GM10248 (cell line): Measurements from ENCODE around the gene NFE2L1.

Experiments
- CTCF ChIA-PET: fragments of 300-600 bp; sonication (Branson Sonifier 250); formaldehyde crosslinking; extraction: SDS; loops from one replicate; lab custom pipeline; 2021; ENCODE audit warnings: antibody characterized with exemption; lab: Yijun Ruan, JAX
- POLR2A ChIA-PET: fragments of 350-650 bp; sonication (Branson Sonifier 250); formaldehyde crosslinking; extraction: SDS; loops from one replicate; lab custom pipeline; 2020; ENCODE audit warnings: antibody characterized with exemption; lab: Yijun Ruan, JAX
- DNase-seq: peaks from one replicate; pipeline ENCODE4 v3.0.0; 2012; ENCODE audit errors: extremely low spot score
- CTCF ChIP-seq: IDR thresholded peaks from 2 replicates; pipeline ENCODE4 v1.5.1; 2012; ENCODE audit warnings: mild to moderate bottlenecking, low read depth; ENCODE audit errors: extremely low read depth, missing control alignments, control extremely low read depth

The NFE2L1 gene

GRCh38 chr17:48025904-48026501 is 22.2 kb upstream of the NFE2L1 start:
- peak; percentile 12 for TF ChIP-seq CTCF
- POLR2A ChIA-PET: interaction anchor here (1.0 kb wide), 1 partner anchor 23 kb away, joined by 5 read pairs; the partner anchor contains the start of gene NFE2L1
- no peak for DNase-seq
- CTCF ChIA-PET: interaction anchor here (0.6 to 7.4 kb wide), 67 partner anchors 8 to 853 kb away, joined by 3 to 195 read pairs (median 4); partner anchors contain the start of genes CBX1, CDK5RAP3, HOXB5 and HOXB8

GRCh38 chr17:48026502-48027321 is 21.4 kb upstream of the NFE2L1 start:
- peak; percentile 94 for TF ChIP-seq CTCF
- POLR2A ChIA-PET: interaction anchor here (1.0 kb wide), 1 partner anchor 22 kb away, joined by 5 read pairs; the partner anchor contains the start of gene NFE2L1
- CTCF ChIA-PET: interaction anchor here (0.6 to 7.4 kb wide), 50 partner anchors 9 to 852 kb away, joined by 3 to 195 read pairs (median 6); partner anchors contain the start of genes CDK5RAP3, HOXB5, HOXB8 and HOXB9
- DNase-seq: peak; percentile 85

GRCh38 chr17:48027322-48027981 is 20.7 kb upstream of the NFE2L1 start:
- ChIA-PET POLR2A (no interaction called here), CTCF (interaction anchor here (0.9 to 7.4 kb wide), 36 partner anchors 8 to 852 kb away, joined by 3 to 195 read pairs (median 6); partner anchors contain the start of genes CDK5RAP3, HOXB5, HOXB8 and NFE2L1)
- no peak for TF ChIP-seq CTCF
- DNase-seq: no peak

- CTCF ChIA-PET: interaction anchor here (1.1 to 7.4 kb wide), 3 partner anchors 49 to 608 kb away, joined by 3 to 195 read pairs (median 34); no protein-coding TSS in a partner anchor
Observed at GRCh38 chr17:48028736-48029135, 19.4 kb upstream of the NFE2L1 start.

GRCh38 chr17:48030531-48030930 is 17.6 kb upstream of the NFE2L1 start:
- ChIA-PET CTCF (interaction anchor here (1.1 to 7.4 kb wide), 7 partner anchors 11 to 588 kb away, joined by 3 to 195 read pairs (median 4); partner anchors contain the start of genes NFE2L1 and SNX11), POLR2A (no interaction called here)
- no peak for TF ChIP-seq CTCF
- DNase-seq: no peak

More at GRCh38 chr17:48028736-48029135, 19.4 kb upstream of the NFE2L1 start:
- no peak for DNase-seq
- POLR2A ChIA-PET: no interaction called here
- TF ChIP-seq CTCF: no peak
